ENCODE results near the gene FOXP1.

Gene FOXP1

DNA sequence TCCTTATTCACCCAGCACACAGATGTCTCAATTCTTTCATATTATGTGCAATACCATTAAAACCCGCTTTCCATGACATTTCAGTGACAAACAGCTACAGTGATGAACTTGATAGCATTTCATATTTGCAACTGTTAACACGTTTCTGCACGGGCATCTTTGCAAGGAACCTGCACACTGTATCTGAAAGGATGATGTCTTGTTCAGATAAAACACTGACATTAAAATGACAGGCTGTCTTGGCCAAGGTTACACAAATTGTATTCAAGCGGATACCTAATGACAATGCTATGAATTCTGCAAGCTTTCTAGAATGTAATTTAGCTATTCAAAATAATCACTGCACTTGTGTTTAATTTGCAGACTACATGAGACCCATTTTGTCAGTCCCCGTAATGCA lies 529.2 kb downstream of the FOXP1 start:
- no peak for DNase-seq (ENCODE audit: low read depth)

DNA sequence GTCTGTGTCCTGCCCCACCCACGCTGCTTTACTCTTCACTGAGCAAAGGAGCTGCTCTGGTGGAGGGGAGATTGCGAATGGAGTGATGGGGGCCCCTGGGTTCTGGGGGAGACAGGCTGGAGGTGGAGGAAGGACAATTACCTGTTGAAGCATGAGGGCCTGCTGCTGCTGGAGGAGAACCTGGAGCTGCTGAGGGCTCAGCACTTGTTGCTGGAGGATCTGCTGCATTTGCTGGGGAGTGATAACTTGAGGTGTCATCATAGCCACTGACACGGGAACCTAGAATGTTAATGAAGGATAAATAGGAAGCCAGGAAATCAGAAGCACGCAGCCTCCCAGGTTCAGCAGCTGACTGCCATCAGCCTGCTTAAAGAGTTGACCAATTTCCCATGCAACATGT lies 530.0 kb downstream of the FOXP1 start:
- no peak for DNase-seq (ENCODE audit: low read depth)

DNA sequence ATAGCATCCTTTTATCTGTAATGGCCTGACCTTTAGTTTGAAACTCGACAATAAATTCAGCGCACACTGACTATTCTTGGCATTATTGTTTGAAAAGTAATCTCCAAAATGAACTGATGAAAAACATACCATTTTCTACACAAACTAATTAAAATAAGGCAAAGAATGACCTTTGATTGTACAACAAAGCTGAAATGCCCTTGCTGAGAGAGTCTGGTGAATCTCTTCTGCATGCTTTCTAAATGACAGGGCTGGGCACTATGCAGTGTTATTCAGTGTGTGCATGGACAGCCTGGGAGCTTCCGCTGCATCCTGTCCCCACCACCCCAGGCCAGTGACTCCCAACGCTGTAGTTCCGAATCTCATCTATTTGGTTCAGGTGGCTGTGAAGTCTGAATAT lies 530.8 kb downstream of the FOXP1 start:
- no peak for DNase-seq (ENCODE audit: low read depth)

DNA sequence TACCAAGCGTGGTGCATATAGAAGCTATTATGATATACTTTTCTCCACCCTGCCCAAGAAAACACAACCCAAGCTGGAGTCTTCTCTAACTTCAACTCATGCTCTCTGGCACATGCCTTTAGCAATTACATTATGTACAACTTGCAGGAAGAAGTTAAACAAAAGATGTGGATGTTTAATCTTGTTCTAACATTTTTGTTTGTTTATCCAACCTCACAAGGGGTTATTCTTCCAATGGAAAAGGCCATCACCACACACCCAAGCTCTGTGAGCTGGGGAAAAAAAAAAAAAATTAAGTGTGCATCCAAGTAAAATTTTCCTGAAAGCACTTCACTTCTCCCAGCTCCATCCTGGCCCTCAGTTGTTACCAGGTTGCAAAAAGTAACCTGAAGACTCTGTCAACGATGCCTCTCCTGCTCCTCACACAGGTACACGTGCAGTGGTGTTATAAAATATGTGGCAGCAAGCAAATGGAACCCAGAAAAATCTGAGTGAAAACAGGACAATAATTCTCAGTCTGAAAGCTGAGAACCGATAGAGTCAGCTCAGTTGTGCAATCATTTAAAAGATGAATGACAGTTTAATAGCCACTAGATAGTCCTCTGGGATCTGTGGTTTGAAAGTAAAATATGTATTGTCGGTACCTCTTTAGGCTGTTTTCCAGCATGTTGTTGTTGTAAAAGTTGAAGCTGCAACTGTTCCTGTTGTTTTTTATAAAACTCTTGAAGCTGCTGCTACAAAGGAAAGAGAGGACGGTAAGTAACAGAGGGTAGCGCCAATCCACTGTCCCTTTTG lies 531.4 kb downstream of the FOXP1 start:
- DNase-seq (ENCODE audit: low read depth) = no peak

DNA sequence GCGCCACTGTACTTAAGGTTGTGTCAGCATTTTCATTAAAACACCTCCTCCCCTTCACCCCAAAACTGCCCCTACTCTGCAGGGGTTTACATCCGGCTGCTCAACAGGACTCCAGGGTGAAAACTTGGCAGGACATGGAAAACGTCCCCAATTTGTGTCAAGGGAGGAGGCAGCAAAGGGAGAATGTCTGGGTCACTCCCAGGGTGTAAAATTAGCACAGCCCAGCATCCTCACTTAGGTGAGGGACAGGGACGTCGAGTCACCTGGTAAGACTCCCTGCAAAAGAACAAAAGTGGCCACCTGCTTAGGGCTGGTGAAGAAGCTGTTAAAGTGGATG lies 532.3 kb downstream of the FOXP1 start:
- no peak for DNase-seq (ENCODE audit: low read depth)

DNA sequence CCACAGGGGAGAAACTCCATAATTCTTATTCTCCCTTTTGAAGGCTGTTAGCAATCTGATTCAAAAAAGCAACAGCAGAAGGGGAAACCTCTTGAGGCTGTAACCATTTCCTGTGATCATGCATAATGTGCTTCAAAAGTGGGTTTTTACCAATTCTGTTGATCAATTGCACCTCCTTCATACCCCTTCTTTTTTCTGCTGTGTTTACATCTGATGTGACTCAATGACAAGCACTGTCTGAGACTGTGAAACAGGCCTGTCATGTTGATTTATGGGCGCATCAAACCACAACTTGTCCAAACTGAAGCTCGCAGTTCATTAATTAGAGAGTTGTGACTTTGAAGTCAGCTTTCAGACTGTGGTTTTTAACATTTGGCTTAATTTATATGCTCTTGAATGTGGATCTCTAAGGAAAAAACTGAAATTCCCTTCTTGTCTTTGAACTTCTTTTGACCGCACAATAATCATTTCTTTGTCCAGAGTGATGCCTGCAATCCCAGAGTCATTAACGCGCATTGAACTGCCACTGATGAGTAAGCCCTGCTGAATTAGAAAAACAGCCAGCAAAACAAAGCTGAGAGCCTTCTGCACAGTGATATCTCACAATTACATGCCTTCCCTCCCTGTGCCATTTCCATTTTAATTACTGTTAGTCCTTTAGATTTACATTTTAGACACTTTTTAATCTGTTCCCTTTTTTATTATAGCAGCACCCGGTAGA lies 532.8 kb downstream of the FOXP1 start:
- no peak for DNase-seq (ENCODE audit: low read depth)

DNA sequence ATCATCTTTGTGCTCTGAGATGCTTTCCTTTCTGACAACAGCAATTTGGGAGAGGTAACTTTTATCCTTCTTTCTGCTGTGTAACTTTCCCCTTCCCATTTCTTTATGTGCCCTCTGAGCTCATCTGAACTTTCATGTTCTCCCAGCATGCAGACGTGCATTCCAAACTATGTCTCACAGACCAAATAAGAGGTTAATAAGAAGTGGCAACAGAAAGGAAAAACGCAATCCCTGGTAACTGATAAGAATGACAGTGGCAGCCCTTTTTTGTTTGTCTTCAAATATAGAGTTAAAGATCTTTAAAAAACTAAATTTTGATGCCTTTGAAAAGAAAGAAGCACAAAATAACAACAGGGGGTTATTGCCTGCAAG lies 533.4 kb downstream of the FOXP1 start:
- no peak for DNase-seq (ENCODE audit: low read depth)

DNA sequence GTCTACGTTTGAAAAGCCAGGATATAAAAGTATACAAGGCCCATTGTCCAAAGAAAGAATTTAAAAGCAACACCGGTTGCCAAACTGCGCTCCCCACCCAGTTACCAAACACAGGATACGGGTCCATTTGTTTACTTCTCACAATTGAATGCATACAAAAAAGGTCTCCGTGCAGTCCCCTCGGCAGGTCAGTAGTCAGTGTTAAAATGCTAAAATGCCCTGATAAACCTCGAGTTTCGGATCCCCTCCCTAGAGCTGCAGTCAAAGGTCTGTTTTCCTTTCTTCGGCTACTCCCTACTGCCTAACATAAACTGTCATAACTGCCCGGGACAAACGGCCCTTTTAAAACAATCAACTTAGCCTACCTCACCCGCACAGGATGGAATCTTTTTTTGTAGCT lies 534.6 kb downstream of the FOXP1 start:
- no peak for DNase-seq (ENCODE audit: low read depth)

DNA sequence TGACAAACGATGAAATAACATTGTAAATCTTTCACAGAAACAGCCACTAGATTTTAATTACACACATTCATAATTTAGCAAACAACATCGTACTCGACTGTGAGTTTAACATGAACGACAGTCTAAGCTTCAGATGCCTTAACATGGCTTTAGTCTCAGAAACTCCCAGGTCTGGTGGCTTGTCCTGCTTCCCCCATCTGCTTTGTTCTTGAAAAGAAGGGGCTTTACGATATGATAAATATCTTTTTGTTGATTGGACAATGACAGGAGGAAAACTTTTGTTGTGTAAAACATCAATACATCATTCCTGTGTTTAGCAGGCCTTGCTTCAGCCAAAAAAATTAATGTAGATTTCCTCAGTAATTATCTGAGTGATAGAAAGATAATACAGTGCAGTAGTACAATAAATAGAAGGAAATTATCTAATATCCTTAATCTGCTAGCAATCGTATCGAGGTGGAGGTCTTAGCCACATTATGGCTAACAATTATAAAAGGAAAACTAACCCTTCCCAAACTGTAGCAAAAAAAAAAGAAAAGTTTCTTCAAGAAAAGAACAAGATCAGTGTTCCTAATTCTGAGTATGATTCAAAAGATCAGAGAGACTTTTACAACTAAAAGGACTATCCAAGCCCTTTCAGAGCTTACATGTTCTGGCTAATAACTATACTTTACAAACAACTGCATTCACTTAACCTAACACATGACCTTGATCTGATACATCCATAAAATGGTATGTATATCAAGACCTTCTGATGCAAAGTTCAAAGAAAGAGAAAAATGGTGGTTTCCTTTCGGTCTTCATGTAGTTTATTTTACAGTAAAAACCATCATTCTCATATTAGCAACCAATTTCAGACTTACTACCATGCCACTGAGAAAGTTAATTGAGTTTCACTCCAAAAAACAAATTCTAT lies 535.7 kb downstream of the FOXP1 start:
- no peak for DNase-seq (ENCODE audit: low read depth)

DNA sequence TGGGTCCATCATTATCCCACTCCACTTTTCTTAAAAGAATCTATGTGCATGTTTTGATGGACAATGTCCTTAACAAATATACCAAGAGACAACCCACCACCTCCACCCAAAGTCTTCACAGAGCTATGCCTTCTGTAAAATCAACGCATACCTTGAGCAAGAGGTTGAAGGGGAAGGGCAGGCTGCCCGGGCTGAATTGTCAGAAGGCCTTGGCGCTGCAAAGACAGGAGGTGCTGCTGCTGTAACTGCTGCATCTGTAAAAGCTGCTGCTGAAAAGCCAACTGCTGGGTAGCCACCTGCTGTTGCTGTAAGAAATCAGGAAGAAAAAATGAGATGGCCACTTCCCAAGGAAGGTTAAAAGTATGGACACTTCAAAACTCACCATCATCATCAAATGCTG lies 536.7 kb downstream of the FOXP1 start:
- no peak for DNase-seq (ENCODE audit: low read depth)

DNA sequence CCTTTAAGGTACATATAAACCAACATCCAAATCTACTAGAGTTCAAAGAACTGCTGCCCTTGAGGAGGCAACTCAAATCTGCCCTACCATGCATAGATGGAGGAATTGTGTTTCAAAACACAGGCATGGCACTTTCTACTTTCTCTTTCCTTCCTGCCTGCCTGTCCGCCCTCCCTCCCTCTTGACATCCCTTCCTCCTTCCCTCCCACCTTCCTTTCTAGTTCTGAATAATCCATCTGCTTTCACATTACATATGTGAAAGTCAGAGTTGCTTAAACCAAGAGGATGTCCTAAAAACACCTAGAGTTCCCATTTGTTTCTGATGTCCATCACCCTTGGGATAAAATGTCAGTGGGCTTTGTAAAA lies 537.6 kb downstream of the FOXP1 start:
- DNase-seq (ENCODE audit: low read depth) = no peak

DNA sequence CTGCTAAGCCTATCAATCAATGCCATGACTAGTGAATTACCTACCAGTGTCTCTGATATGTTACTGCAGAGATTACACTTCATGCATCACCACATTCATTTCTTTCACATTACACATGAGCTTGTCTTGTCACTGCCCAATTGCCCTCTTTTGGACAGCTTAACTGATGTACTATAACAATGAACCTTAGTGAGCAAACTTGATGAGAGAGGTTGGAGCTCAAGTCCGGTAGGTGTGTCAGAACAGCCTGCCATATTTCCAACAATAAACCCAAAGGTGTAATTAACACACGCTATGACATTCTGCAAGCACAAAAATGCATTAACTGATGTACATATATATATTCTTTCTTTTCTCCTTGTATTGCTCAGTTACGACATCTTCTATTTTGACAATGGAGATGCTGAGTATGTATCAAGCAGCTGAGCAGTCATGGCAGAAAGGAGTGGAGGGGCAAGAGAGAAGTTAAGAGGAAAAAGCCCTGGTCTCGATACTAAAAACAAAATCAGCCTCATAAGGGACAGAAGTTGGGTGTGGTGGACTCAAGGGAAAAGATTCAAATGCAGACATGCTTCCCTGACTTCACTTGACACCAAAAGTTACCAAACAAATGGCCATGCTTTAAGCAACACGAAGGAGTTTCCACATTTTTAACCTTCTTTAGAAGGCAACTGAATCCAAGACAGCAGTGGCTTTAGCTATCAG lies 538.2 kb downstream of the FOXP1 start:
- DNase-seq (ENCODE audit: low read depth) = no peak

DNA sequence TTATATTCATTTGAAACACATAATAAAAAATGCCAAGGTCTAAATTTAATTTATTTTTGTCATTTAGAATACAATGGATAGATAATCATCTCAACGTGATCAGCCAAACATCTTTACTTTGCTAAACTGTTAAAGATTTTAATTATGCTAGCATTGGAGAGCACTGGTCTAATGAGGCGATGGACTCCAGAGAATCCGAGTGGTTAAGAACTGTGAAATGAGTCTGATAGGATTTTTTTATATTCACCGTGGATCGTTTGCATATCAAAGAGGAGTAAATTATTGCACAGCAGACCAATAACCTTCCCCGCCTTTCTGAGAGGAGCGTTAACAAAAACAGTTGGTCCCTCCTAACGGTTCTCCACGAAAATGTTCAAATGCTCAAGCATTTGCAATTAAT lies 540.8 kb downstream of the FOXP1 start:
- no peak for DNase-seq (ENCODE audit: low read depth)

DNA sequence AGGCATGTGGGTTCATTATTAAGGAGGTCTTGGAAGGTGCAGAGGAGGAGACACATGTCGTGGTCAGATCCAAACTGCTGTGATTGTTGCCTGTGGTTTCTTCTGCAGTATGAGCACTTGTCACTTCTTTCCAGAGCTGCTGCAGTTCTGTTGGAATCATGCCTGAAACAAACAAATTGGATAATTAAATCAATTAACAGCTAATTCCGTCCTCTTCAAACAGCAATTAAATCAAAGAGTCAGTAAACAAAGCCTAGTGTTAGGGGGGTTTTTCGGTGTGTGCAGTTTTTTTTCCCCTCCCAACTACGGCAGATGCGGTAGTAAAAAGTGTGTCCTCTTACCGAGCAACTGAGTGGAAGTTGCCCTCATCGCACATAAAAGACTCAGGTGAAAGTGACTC lies 542.2 kb downstream of the FOXP1 start:
- DNase-seq (ENCODE audit: low read depth) = no peak

DNA sequence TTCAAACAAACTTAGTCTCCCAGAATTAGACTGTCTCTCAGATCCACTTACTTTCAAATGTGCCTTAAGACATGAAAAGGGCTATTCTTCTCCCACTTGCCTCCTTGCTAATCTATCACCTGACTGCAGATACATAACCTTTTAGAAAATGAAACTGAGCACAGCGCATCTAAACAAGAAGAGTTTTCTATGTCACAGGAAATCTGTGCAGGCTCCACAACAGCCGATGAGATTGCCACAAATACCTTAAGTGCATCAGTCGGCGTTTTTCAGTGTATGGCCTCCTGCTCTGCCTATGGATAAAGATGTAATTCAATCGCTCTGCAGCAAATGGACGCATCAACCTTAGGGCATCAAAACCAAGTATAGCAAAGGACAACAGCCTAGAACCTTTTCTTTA lies 544.2 kb downstream of the FOXP1 start:
- DNase-seq (ENCODE audit: low read depth) = no peak

DNA sequence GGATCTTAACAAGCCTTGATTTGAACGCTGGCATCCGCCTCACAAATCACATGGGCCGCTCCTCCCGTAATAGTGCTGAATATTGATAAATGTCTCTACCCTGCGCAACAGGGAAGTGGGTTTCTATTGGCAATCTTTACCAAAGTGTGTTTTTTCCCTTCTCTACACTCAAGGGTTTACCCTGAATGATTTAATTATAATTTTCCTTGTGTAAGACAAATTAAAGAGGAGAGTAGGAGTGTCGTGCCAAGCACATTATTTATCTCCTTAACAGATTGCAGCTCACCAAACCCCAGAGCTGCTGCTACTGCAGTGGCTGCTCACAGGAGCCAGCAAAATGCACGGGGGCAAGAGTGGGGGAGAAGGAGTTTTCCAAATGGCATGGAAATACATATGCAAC lies 545.8 kb downstream of the FOXP1 start:
- no peak for DNase-seq (ENCODE audit: low read depth)

DNA sequence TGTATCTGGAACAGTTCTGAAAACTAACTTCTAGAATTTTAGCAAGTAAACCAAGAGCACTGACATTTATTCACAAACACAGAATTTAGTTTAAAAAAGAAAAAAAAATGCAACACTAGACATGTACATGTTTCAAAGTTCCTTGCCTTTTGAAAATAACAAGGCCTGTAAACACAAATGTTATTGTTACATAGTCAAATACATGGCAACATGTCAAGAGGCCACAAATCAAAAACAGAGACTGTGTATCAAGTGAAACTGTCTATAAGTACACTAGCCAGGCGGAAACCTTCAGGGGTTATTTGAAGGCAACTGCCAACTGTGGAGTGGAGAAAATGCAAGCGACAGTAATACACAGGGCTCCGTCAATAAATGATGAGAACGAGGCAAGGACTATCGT lies 547.6 kb downstream of the FOXP1 start:
- no peak for DNase-seq (ENCODE audit: low read depth)

DNA sequence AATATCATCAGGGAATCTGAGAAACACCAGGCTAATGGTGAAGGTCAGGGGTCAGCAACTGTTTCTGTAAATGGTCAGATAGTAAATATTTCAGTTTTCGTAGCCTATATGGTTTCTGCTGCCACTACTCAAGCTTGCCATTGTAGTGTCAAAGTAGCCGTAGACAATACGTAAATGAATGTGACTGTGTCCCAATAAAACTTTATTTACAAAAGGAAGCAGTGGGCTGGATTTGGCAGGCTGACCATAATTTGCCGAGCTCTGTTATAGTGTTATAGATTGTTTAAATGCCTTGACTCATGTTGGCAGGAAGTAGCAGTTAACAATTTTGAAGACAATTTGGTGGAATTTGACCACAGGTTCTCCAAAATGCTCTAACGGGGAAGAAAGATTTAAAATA lies 548.2 kb downstream of the FOXP1 start:
- DNase-seq (ENCODE audit: low read depth) = no peak

DNA sequence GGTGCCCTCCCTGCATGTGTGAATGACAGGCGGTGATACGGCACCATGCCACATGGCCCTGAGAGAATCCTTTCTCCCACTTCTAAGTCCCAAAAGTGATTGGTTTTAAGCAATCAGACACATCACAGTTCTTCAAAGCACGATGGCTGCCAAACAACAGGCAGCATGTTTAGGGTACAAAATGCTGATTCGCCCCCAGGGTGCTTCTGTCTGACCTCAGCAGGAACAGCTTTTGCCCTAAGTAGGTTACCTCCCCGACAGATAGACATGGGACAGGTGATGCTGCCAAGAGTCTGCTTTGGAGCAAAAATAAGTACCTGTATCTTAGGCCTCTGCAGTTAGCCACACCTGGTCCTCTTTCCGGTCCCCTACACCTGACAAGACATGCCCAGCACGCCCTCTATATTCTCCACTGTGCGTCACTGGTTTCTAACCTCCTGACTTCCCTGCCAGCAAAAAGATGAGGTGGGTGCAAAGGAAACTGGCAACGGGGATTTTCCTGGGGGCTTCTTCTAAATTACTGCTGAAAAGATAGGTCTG lies 549.8 kb downstream of the FOXP1 start:
- no peak for DNase-seq (ENCODE audit: low read depth)

DNA sequence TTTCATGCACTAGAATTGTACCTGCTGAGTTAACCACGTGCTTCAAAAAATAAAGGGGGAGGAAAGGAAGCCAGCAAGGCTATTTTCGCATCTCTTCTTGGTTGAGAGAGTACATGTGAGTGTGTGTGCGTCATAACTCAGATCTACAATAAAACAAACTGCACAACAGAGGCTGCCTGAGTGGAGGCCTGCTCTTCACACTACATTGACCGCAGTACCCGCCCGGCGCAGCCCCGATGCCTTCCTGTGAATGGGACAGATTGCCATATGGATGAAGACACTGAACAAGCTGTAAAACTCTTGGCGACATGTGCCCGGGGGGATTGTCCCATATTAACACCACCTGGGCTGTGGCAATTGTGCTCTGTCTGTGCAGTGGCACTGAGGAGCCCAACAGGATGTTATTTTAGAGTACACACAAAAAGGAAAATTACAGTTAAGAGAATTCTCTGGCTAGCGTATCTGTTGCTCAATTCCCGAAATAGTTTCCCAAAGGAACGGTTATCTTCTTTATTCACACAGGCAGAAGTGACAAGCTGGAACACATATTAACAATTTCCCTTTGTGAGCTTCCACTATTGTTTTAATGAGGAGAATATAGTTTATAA lies 551.5 kb downstream of the FOXP1 start:
- no peak for DNase-seq (ENCODE audit: low read depth)

DNA sequence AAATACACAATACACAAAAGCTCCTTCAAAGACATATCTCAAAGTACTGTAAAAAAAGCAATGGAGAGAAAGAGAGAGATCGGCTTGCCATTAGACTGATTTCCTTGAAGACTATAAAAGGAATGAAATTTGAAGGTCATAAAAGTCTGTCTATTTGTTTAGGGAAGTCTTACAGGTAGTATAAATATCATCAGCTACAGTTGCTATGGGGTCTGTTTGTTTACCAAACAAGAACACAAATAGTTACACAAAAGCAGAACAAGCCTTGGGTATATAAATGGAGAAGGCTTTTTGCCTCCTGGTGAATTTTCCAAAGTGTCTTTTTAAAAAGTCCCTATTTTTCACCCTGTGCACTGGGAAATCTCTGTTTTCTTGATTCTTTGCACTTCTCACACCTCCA lies 552.3 kb downstream of the FOXP1 start:
- DNase-seq (ENCODE audit: low read depth) = no peak

DNA sequence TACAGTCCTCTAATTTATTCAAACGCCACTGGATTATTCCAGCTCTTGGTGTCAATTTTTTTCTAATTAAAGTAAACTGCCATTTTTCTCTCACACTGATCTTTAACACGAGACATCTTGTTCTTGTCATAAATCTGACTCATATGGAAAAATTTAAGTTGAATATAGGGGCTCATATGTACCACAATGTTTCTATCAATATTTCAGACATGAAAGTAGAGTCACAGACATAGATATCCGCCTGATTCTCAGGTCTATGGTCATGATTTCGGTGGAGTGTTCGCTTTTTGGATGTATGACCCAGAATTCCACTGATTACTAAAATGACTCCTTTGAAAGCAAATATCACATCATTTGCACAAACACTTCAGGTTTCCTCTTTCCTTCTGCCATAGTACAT lies 552.8 kb downstream of the FOXP1 start:
- DNase-seq (ENCODE audit: low read depth) = no peak
